IPS DF 6.9 (cell line): ENCODE data around the gene METTL27.

Experiments
- DNase-seq: peaks from one replicate; pipeline ENCODE4 v3.0.0-alpha.2; 2013; ENCODE audit warnings: low read depth, low spot score
- H3K27ac ChIP-seq: one replicate; pipeline ENCODE4 v1.5.1; 2013; ENCODE audit warnings: low read length, control low read depth
- H3K27me3 ChIP-seq: 2 replicates; pipeline ENCODE4 v1.6.1; 2013; ENCODE audit warnings: mild to moderate bottlenecking, low read length; ENCODE audit not compliant: control insufficient read depth, insufficient read depth
- H3K36me3 ChIP-seq: 2 replicates; pipeline ENCODE4 v1.6.1; 2013; ENCODE audit warnings: low read length; ENCODE audit not compliant: control insufficient read depth, insufficient read depth
- H3K4me1 ChIP-seq: 2 replicates; pipeline ENCODE4 v1.6.1; 2013; ENCODE audit warnings: low read length; ENCODE audit not compliant: control insufficient read depth, insufficient read depth
- H3K4me3 ChIP-seq: 2 replicates; pipeline ENCODE4 v1.5.1; 2013; ENCODE audit warnings: mild to moderate bottlenecking, low read length
- H3K9me3 ChIP-seq: 2 replicates; pipeline ENCODE4 v1.6.1; 2013; ENCODE audit warnings: low read length, inconsistent platforms; ENCODE audit not compliant: control insufficient read depth, insufficient read depth
- WGBS: extraction: QIAGEN DNeasy Blood & Tissue Kit; methylation state at CpG from one replicate; pipeline ENCODE4 v1.1.7; 2013; ENCODE audit warnings: mixed read lengths, missing lambda C conversion rate; ENCODE audit not compliant: insufficient read length, insufficient coverage; 5-methylcytosine and 5-hydroxymethylcytosine counted together

The METTL27 gene

GRCh38 chr7:73881352-73882046 is 39.2 kb upstream of the METTL27 start:
- no peaks in the 10 kb centered on the region for H3K27me3 ChIP-seq
- no CpG with 5 or more reads among the region's 5 CpGs for WGBS
- 0 out of 2 replicates have a peak, but pooled peaks cover 2% of the 10 kb centered on the region for H3K4me1 ChIP-seq

GRCh38 chr7:73880755-73881328 is 38.5 kb upstream of the METTL27 start:
- no CpG with 5 or more reads among the region's 13 CpGs for WGBS

More at GRCh38 chr7:73881352-73882046, 39.2 kb upstream of the METTL27 start:
- Histone ChIP-seq H3K36me3 (no peaks in the 10 kb centered on the region), H3K4me3 (no peak overlapping the region), H3K27ac (no peak overlapping the region), H3K9me3 (no peaks in the 10 kb centered on the region)
- DNase-seq, result no peak

GRCh38 chr7:73879977-73880681 is 37.8 kb upstream of the METTL27 start:
- Histone ChIP-seq H3K9me3 (no peaks in the 10 kb centered on the region), H3K27ac (no peak overlapping the region), H3K4me3 (no peak overlapping the region), H3K4me1 (no peaks in the 10 kb centered on the region), H3K27me3 (no peaks in the 10 kb centered on the region), H3K36me3 (no peaks in the 10 kb centered on the region)
- no peak for DNase-seq
- no CpG with 5 or more reads among the region's 18 CpGs for WGBS

More at GRCh38 chr7:73880755-73881328, 38.5 kb upstream of the METTL27 start:
- DNase-seq, result no peak
- no peaks in the 10 kb centered on the region for H3K27me3 ChIP-seq
- no peaks in the 10 kb centered on the region for H3K36me3 ChIP-seq
- no peak overlapping the region for H3K27ac ChIP-seq
- no peaks in the 10 kb centered on the region for H3K9me3 ChIP-seq
- no peaks in the 10 kb centered on the region for H3K4me1 ChIP-seq
- no peak overlapping the region for H3K4me3 ChIP-seq

GRCh38 chr7:73876973-73877372 is 34.7 kb upstream of the METTL27 start:
- no peak overlapping the region for H3K27ac ChIP-seq
- no peaks in the 10 kb centered on the region for H3K4me1 ChIP-seq
- H3K36me3 ChIP-seq, result no peaks in the 10 kb centered on the region
- H3K27me3 ChIP-seq, result no peaks in the 10 kb centered on the region
- H3K9me3 ChIP-seq, result no peaks in the 10 kb centered on the region
- no peak for DNase-seq
- no peak overlapping the region for H3K4me3 ChIP-seq
- WGBS, result no CpG with 5 or more reads among the region's 12 CpGs

- Histone ChIP-seq H3K4me3 (no peak overlapping the region), H3K4me1 (peaks cover 2% of the 10 kb centered on the region), H3K9me3 (no peaks in the 10 kb centered on the region), H3K36me3 (no peaks in the 10 kb centered on the region), H3K27ac (no peak overlapping the region), H3K27me3 (no peaks in the 10 kb centered on the region)
- no CpG with 5 or more reads among the region's 8 CpGs for WGBS
- DNase-seq, result no peak
Observed at GRCh38 chr7:73876361-73876760, 34.0 kb upstream of the METTL27 start.

- no peaks in the 10 kb centered on the region for H3K9me3 ChIP-seq
- DNase-seq, result no peak
- H3K27ac ChIP-seq, result no peak overlapping the region
- no peaks in the 10 kb centered on the region for H3K36me3 ChIP-seq
- no peak overlapping the region for H3K4me3 ChIP-seq
- WGBS, result no CpG with 5 or more reads among the region's 13 CpGs
- H3K27me3 ChIP-seq, result no peaks in the 10 kb centered on the region
- peaks cover 8% of the 10 kb centered on the region for H3K4me1 ChIP-seq
Observed at GRCh38 chr7:73872056-73872908, 30.0 kb upstream of the METTL27 start.

- no peak for DNase-seq
- no peaks in the 10 kb centered on the region for H3K27me3 ChIP-seq
- no peaks in the 10 kb centered on the region for H3K36me3 ChIP-seq
- no peak overlapping the region for H3K4me3 ChIP-seq
- H3K4me1 ChIP-seq, result peaks cover 8% of the 10 kb centered on the region
- no peak overlapping the region for H3K27ac ChIP-seq
- no peaks in the 10 kb centered on the region for H3K9me3 ChIP-seq
- no CpG with 5 or more reads among the region's 20 CpGs for WGBS
Observed at GRCh38 chr7:73871163-73872011, 29.1 kb upstream of the METTL27 start.

- H3K27me3 ChIP-seq, result no peaks in the 10 kb centered on the region
- DNase-seq, result no peak
- H3K36me3 ChIP-seq, result no peaks in the 10 kb centered on the region
- H3K27ac ChIP-seq, result no peak overlapping the region
- no peak overlapping the region for H3K4me3 ChIP-seq
- no peaks in the 10 kb centered on the region for H3K9me3 ChIP-seq
- peaks cover 8% of the 10 kb centered on the region for H3K4me1 ChIP-seq
- WGBS, result no CpG with 5 or more reads among the region's 15 CpGs
Observed at GRCh38 chr7:73870041-73870492, 27.8 kb upstream of the METTL27 start.

GRCh38 chr7:73869011-73869798 is 26.9 kb upstream of the METTL27 start:
- no peak for DNase-seq
- Histone ChIP-seq H3K9me3 (no peaks in the 10 kb centered on the region), H3K36me3 (no peaks in the 10 kb centered on the region), H3K27me3 (no peaks in the 10 kb centered on the region), H3K27ac (no peak overlapping the region), H3K4me3 (no peak overlapping the region), H3K4me1 (peaks cover 8% of the 10 kb centered on the region)
- WGBS, result no CpG with 5 or more reads among the region's 24 CpGs
